GM23338 (cell line): ENCODE results near the gene CES5A. TPM values are rescaled to one million over a fixed set of nuclear protein-coding genes. Genes with fewer than 3 reads are reported as not detected.

ENCODE experiments used
- ATAC-seq: fragments of 200-7000 bp; cut with Tn5 transposase; 3 replicates; pipeline ENCODE4 v1.9.1; 2020
- DNase-seq: peaks from one replicate; pipeline ENCODE4 v3.0.0-alpha.2; 2015; ENCODE audit warnings: low spot score
- H2AFZ ChIP-seq: fragments of 200-600 bp; sonication (generic); 2 replicates; pipeline ENCODE4 v1.8.0; 2016; ENCODE audit warnings: antibody characterized with exemption, mild to moderate bottlenecking, moderate library complexity
- H3F3A ChIP-seq: fragments of 200-600 bp; sonication (generic); replicated peaks from 2 replicates; pipeline ENCODE4 v1.8.0; 2017; ENCODE audit warnings: antibody characterized with exemption, mixed run types, low read depth
- H3K27ac ChIP-seq: fragments of 200-600 bp; sonication (generic); 2 replicates; pipeline ENCODE4 v1.6.1; 2016; ENCODE audit warnings: low read depth
- H3K27me3 ChIP-seq: fragments of 200-600 bp; sonication (generic); 2 replicates; pipeline ENCODE4 v1.8.0; 2016; ENCODE audit warnings: mild to moderate bottlenecking, mixed run types, moderate library complexity; ENCODE audit not compliant: insufficient read depth
- H3K36me3 ChIP-seq: fragments of 200-600 bp; sonication (generic); 2 replicates; pipeline ENCODE4 v1.8.0; 2016; ENCODE audit warnings: mild to moderate bottlenecking; ENCODE audit not compliant: insufficient read depth
- H3K4me1 ChIP-seq: fragments of 200-600 bp; sonication (generic); 2 replicates; pipeline ENCODE4 v1.8.0; 2016; ENCODE audit warnings: mild to moderate bottlenecking, moderate library complexity; ENCODE audit not compliant: insufficient read depth
- H3K4me2 ChIP-seq: fragments of 200-600 bp; sonication (generic); 2 replicates; pipeline ENCODE4 v1.7.1; 2017; ENCODE audit warnings: mixed run types
- H3K4me3 ChIP-seq: fragments of 200-600 bp; sonication (generic); 2 replicates; pipeline ENCODE4 v1.6.1; 2016; ENCODE audit warnings: mixed run types
- H3K79me2 ChIP-seq: fragments of 200-600 bp; sonication (generic); replicated peaks from 2 replicates; pipeline ENCODE4 v1.8.0; 2017; ENCODE audit warnings: mild to moderate bottlenecking; ENCODE audit not compliant: insufficient read depth
- H3K9me2 ChIP-seq: fragments of 200-600 bp; sonication (generic); 2 replicates; pipeline ENCODE4 v1.8.0; 2017; ENCODE audit not compliant: insufficient read depth
- H4K20me1 ChIP-seq: fragments of 200-600 bp; sonication (generic); replicated peaks from 2 replicates; pipeline ENCODE4 v1.8.0; 2017; ENCODE audit warnings: mild to moderate bottlenecking; ENCODE audit not compliant: insufficient read depth
- H3K27ac Mint-ChIP-seq: 2 replicates; pipeline ENCODE4 v1.8.0; 2020; ENCODE audit warnings: inconsistent platforms, mild to moderate bottlenecking, moderate library complexity, mixed read lengths
- H3K27me3 Mint-ChIP-seq: 3 replicates; pipeline ENCODE4 v1.8.0; 2022; ENCODE audit warnings: low read depth, mild to moderate bottlenecking, moderate library complexity, mixed read lengths, inconsistent platforms; ENCODE audit not compliant: insufficient read depth, poor library complexity
- H3K36me3 Mint-ChIP-seq: 3 replicates; pipeline ENCODE4 v1.8.0; 2021; ENCODE audit warnings: low read depth, mild to moderate bottlenecking, inconsistent platforms, moderate library complexity, mixed read lengths
- H3K4me1 Mint-ChIP-seq: 3 replicates; pipeline ENCODE4 v1.8.0; 2020; ENCODE audit warnings: mild to moderate bottlenecking, inconsistent platforms, mixed read lengths
- H3K4me3 Mint-ChIP-seq: 3 replicates; pipeline ENCODE4 v1.8.0; 2021; ENCODE audit warnings: moderate library complexity, mild to moderate bottlenecking, inconsistent platforms, mixed read lengths
- H3K9me3 Mint-ChIP-seq: 3 replicates; pipeline ENCODE4 v1.8.0; 2020; ENCODE audit warnings: moderate library complexity, mild to moderate bottlenecking, inconsistent platforms, mixed read lengths
- CREB1 ChIP-seq: fragments of 250-450 bp; sonication (Bioruptor Pico); IDR thresholded peaks from 2 replicates; pipeline ENCODE4 v1.5.0; 2020; ENCODE audit warnings: low read depth, mild to moderate bottlenecking, moderate library complexity
- EZH2 ChIP-seq: fragments of 200-600 bp; sonication (generic); IDR thresholded peaks from one replicate; pipeline ENCODE4 v1.8.0; 2017; ENCODE audit warnings: antibody characterized with exemption, mild to moderate bottlenecking, low read depth; ENCODE audit not compliant: unreplicated experiment
- EZH2phosphoT487 ChIP-seq: fragments of 200-600 bp; sonication (generic); IDR thresholded peaks from one replicate; pipeline ENCODE4 v1.8.1; 2018; ENCODE audit warnings: antibody characterized with exemption; ENCODE audit not compliant: unreplicated experiment
- JUNB ChIP-seq: IDR thresholded peaks from one replicate; pipeline ENCODE4 v1.6.1; 2016; ENCODE audit warnings: antibody characterized with exemption; ENCODE audit not compliant: unreplicated experiment
- NANOG ChIP-seq: IDR thresholded peaks from 2 replicates; pipeline ENCODE4 v1.6.1; 2016; ENCODE audit warnings: antibody characterized with exemption, borderline replicate concordance
- POLR2AphosphoS5 ChIP-seq: IDR thresholded peaks from 2 replicates; pipeline ENCODE4 v1.6.1; 2016; ENCODE audit warnings: antibody characterized with exemption, low read depth
- STAT1 ChIP-seq: IDR thresholded peaks from one replicate; pipeline ENCODE4 v1.6.1; 2016; ENCODE audit warnings: antibody characterized with exemption; ENCODE audit not compliant: unreplicated experiment
- ZNF114 ChIP-seq: fragments of 250-450 bp; sonication (Bioruptor Pico); IDR thresholded peaks from 2 replicates; pipeline ENCODE4 v1.5.0; 2020; ENCODE audit warnings: mild to moderate bottlenecking, moderate library complexity
- ZNF331 ChIP-seq: fragments of 250-450 bp; sonication (Bioruptor Pico); IDR thresholded peaks from 2 replicates; pipeline ENCODE4 v1.5.0; 2020; ENCODE audit warnings: low read depth, mild to moderate bottlenecking, moderate library complexity
- polyA plus RNA-seq: library from polyadenylated mRNA; unstranded; fragments of >200 nt; fragmentation: Nextera tagmentation; extraction: Ambion mirVana; gene quantifications from 2 replicates; pipeline ENCODE4 v1.2.1, GENCODE V29; 2016
- total RNA-seq: library from RNA; depleted of rRNA; stranded (reverse); fragments of >200 nt; shearing (Covaris generic); gene quantifications from 2 replicates; pipeline ENCODE4 v1.2.3, GENCODE V29; 2014
- TF ChIP-seq, protein P1 (sequence below): IDR thresholded peaks from 2 replicates; pipeline ENCODE4 v1.6.1; 2016; ENCODE audit warnings: antibody characterized with exemption
- TF ChIP-seq, protein P2 (sequence below): IDR thresholded peaks from one replicate; pipeline ENCODE4 v1.6.1; 2018; ENCODE audit warnings: antibody characterized with exemption; ENCODE audit not compliant: unreplicated experiment
- TF ChIP-seq, protein P3 (sequence below): fragments of 250-450 bp; sonication (Bioruptor Pico); IDR thresholded peaks from 2 replicates; pipeline ENCODE4 v1.5.0; 2020; ENCODE audit warnings: mild to moderate bottlenecking, moderate library complexity
- TF ChIP-seq, protein P4 (sequence below), 2 experiments: fragments of 200-600 bp in 1 of 2; sonication (generic) in 1 of 2; conservative IDR thresholded peaks; 2 replicates each; pipeline versions ENCODE4 v1.5.1 to v1.6.1; 2016 to 2017; ENCODE audit warnings: antibody characterized with exemption in 2 of 2, low read depth in 2 of 2, mild to moderate bottlenecking in 2 of 2, moderate library complexity in 1 of 2

The CES5A gene
- total and polyA plus RNA-seq, 2 experiments from 2014 or later, result not detected

DNA sequence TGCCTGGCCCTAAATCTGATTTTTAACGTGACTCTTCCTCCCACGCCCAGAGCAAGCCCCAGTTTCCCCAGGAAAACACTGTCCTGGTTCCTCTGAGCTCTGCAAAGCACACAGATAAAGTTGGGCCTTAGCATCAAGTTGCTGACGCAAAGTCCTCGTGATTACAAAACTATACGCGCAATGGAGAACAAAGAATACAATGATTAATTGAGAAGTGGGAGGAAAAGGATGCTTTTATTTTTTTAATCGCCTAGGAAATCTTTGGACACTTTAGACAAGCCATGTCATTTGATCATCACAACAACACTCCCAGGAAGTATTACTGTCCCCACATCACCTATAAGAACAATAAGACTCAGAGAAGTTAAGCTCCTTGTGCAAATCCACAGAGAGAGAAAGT is 30.5 kb upstream of the CES5A start:
- H3K9me2 ChIP-seq, result no peaks in the 10 kb centered on the region
- no peaks in the 10 kb centered on the region for H3K36me3 ChIP-seq
- H2AFZ ChIP-seq, result no peak overlapping the region
- H4K20me1 ChIP-seq, result no peaks in the 10 kb centered on the region
- TF ChIP-seq, protein P1, sequence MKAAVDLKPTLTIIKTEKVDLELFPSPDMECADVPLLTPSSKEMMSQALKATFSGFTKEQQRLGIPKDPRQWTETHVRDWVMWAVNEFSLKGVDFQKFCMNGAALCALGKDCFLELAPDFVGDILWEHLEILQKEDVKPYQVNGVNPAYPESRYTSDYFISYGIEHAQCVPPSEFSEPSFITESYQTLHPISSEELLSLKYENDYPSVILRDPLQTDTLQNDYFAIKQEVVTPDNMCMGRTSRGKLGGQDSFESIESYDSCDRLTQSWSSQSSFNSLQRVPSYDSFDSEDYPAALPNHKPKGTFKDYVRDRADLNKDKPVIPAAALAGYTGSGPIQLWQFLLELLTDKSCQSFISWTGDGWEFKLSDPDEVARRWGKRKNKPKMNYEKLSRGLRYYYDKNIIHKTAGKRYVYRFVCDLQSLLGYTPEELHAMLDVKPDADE, result no peak
- TF ChIP-seq ZNF331 (CRISPR knock-in tag), result no peak
- no peak for TF ChIP-seq CREB1 (CRISPR knock-in tag)
- no peak for TF ChIP-seq STAT1
- TF ChIP-seq NANOG, result no peak
- TF ChIP-seq, protein P2, sequence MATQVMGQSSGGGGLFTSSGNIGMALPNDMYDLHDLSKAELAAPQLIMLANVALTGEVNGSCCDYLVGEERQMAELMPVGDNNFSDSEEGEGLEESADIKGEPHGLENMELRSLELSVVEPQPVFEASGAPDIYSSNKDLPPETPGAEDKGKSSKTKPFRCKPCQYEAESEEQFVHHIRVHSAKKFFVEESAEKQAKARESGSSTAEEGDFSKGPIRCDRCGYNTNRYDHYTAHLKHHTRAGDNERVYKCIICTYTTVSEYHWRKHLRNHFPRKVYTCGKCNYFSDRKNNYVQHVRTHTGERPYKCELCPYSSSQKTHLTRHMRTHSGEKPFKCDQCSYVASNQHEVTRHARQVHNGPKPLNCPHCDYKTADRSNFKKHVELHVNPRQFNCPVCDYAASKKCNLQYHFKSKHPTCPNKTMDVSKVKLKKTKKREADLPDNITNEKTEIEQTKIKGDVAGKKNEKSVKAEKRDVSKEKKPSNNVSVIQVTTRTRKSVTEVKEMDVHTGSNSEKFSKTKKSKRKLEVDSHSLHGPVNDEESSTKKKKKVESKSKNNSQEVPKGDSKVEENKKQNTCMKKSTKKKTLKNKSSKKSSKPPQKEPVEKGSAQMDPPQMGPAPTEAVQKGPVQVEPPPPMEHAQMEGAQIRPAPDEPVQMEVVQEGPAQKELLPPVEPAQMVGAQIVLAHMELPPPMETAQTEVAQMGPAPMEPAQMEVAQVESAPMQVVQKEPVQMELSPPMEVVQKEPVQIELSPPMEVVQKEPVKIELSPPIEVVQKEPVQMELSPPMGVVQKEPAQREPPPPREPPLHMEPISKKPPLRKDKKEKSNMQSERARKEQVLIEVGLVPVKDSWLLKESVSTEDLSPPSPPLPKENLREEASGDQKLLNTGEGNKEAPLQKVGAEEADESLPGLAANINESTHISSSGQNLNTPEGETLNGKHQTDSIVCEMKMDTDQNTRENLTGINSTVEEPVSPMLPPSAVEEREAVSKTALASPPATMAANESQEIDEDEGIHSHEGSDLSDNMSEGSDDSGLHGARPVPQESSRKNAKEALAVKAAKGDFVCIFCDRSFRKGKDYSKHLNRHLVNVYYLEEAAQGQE, result no peak
- no peak for TF ChIP-seq ZNF114 (CRISPR knock-in tag)
- no peak for TF ChIP-seq POLR2AphosphoS5
- TF ChIP-seq, protein P3, sequence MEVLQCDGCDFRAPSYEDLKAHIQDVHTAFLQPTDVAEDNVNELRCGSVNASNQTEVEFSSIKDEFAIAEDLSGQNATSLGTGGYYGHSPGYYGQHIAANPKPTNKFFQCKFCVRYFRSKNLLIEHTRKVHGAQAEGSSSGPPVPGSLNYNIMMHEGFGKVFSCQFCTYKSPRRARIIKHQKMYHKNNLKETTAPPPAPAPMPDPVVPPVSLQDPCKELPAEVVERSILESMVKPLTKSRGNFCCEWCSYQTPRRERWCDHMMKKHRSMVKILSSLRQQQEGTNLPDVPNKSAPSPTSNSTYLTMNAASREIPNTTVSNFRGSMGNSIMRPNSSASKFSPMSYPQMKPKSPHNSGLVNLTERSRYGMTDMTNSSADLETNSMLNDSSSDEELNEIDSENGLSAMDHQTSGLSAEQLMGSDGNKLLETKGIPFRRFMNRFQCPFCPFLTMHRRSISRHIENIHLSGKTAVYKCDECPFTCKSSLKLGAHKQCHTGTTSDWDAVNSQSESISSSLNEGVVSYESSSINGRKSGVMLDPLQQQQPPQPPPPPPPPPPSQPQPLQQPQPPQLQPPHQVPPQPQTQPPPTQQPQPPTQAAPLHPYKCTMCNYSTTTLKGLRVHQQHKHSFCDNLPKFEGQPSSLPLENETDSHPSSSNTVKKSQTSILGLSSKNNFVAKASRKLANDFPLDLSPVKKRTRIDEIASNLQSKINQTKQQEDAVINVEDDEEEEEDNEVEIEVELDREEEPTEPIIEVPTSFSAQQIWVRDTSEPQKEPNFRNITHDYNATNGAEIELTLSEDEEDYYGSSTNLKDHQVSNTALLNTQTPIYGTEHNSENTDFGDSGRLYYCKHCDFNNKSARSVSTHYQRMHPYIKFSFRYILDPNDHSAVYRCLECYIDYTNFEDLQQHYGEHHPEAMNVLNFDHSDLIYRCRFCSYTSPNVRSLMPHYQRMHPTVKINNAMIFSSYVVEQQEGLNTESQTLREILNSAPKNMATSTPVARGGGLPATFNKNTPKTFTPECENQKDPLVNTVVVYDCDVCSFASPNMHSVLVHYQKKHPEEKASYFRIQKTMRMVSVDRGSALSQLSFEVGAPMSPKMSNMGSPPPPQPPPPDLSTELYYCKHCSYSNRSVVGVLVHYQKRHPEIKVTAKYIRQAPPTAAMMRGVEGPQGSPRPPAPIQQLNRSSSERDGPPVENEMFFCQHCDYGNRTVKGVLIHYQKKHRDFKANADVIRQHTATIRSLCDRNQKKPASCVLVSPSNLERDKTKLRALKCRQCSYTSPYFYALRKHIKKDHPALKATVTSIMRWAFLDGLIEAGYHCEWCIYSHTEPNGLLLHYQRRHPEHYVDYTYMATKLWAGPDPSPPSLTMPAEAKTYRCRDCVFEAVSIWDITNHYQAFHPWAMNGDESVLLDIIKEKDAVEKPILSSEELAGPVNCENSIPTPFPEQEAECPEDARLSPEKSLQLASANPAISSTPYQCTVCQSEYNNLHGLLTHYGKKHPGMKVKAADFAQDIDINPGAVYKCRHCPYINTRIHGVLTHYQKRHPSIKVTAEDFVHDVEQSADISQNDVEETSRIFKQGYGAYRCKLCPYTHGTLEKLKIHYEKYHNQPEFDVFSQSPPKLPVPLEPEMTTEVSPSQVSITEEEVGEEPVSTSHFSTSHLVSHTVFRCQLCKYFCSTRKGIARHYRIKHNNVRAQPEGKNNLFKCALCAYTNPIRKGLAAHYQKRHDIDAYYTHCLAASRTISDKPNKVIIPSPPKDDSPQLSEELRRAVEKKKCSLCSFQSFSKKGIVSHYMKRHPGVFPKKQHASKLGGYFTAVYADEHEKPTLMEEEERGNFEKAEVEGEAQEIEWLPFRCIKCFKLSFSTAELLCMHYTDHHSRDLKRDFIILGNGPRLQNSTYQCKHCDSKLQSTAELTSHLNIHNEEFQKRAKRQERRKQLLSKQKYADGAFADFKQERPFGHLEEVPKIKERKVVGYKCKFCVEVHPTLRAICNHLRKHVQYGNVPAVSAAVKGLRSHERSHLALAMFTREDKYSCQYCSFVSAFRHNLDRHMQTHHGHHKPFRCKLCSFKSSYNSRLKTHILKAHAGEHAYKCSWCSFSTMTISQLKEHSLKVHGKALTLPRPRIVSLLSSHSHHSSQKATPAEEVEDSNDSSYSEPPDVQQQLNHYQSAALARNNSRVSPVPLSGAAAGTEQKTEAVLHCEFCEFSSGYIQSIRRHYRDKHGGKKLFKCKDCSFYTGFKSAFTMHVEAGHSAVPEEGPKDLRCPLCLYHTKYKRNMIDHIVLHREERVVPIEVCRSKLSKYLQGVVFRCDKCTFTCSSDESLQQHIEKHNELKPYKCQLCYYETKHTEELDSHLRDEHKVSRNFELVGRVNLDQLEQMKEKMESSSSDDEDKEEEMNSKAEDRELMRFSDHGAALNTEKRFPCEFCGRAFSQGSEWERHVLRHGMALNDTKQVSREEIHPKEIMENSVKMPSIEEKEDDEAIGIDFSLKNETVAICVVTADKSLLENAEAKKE (CRISPR knock-in tag), result no peak
- TF ChIP-seq EZH2, result no peak
- TF ChIP-seq JUNB, result no peak
- no peak for TF ChIP-seq EZH2phosphoT487
- TF ChIP-seq, protein P4, sequence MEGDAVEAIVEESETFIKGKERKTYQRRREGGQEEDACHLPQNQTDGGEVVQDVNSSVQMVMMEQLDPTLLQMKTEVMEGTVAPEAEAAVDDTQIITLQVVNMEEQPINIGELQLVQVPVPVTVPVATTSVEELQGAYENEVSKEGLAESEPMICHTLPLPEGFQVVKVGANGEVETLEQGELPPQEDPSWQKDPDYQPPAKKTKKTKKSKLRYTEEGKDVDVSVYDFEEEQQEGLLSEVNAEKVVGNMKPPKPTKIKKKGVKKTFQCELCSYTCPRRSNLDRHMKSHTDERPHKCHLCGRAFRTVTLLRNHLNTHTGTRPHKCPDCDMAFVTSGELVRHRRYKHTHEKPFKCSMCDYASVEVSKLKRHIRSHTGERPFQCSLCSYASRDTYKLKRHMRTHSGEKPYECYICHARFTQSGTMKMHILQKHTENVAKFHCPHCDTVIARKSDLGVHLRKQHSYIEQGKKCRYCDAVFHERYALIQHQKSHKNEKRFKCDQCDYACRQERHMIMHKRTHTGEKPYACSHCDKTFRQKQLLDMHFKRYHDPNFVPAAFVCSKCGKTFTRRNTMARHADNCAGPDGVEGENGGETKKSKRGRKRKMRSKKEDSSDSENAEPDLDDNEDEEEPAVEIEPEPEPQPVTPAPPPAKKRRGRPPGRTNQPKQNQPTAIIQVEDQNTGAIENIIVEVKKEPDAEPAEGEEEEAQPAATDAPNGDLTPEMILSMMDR (conservative IDR thresholded peaks at IDR 0.05; ENCODE audit: low read depth in 2 of 2), result no peak
- H3K27me3 Mint-ChIP-seq, result peaks cover 5% of the 10 kb centered on the region
- no peak overlapping the region for H3K4me3 ChIP-seq
- no peaks in the 10 kb centered on the region; the same call in 2 of the 3 replicates for H3K36me3 Mint-ChIP-seq
- no peak overlapping the region for H3K27ac Mint-ChIP-seq
- H3K4me3 Mint-ChIP-seq, result no peak overlapping the region
- no peak overlapping the region for H3K4me2 ChIP-seq
- DNase-seq (no peak), ATAC-seq (no peak)
- H3F3A ChIP-seq, result no peaks in the 10 kb centered on the region
- H3K79me2 ChIP-seq, result no peaks in the 10 kb centered on the region
- peaks cover 2% of the 10 kb centered on the region; the same call in 2 of the 3 replicates for H3K4me1 Mint-ChIP-seq
- H3K27ac ChIP-seq, result no peak overlapping the region
- H3K4me1 ChIP-seq, result no peaks in the 10 kb centered on the region
- H3K27me3 ChIP-seq, result no peaks in the 10 kb centered on the region
- peaks cover 15% of the 10 kb centered on the region for H3K9me3 Mint-ChIP-seq
